IPS-18a (cell line): ENCODE data around the gene MYH2.

Experiments
- H3K27ac ChIP-seq: one replicate; pipeline ENCODE4 v1.5.1; 2013; ENCODE audit warnings: low read length
- H3K27me3 ChIP-seq: one replicate; pipeline ENCODE4 v1.6.1; 2013; ENCODE audit warnings: mild to moderate bottlenecking, low read length; ENCODE audit not compliant: control insufficient read depth, insufficient read depth
- H3K36me3 ChIP-seq: one replicate; pipeline ENCODE4 v1.6.1; 2013; ENCODE audit warnings: low read depth, low read length; ENCODE audit not compliant: control insufficient read depth
- H3K4me1 ChIP-seq: one replicate; pipeline ENCODE4 v1.6.1; 2013; ENCODE audit warnings: low read depth, low read length; ENCODE audit not compliant: control insufficient read depth
- H3K4me3 ChIP-seq: one replicate; pipeline ENCODE4 v1.5.1; 2013; ENCODE audit warnings: low read length
- H3K9ac ChIP-seq: one replicate; pipeline ENCODE4 v1.6.1; 2013; ENCODE audit warnings: mild to moderate bottlenecking, low read length, moderate library complexity
- H3K9me3 ChIP-seq: one replicate; pipeline ENCODE4 v1.6.1; 2013; ENCODE audit warnings: low read depth, low read length; ENCODE audit not compliant: control insufficient read depth

The MYH2 gene

GRCh38 chr17:10513299-10514067 lies 36.0 kb downstream of the MYH2 start:
- Histone ChIP-seq H3K27me3 (no peaks in the 10 kb centered on the region), H3K4me3 (no peak overlapping the region), H3K9ac (no peak overlapping the region), H3K4me1 (no peaks in the 10 kb centered on the region), H3K27ac (no peak overlapping the region), H3K36me3 (no peaks in the 10 kb centered on the region), H3K9me3 (no peaks in the 10 kb centered on the region)

GRCh38 chr17:10512856-10513255 lies 36.6 kb downstream of the MYH2 start:
- Histone ChIP-seq H3K4me3 (no peak overlapping the region), H3K9me3 (no peaks in the 10 kb centered on the region), H3K27ac (no peak overlapping the region), H3K4me1 (no peaks in the 10 kb centered on the region), H3K36me3 (no peaks in the 10 kb centered on the region), H3K27me3 (no peaks in the 10 kb centered on the region), H3K9ac (no peak overlapping the region)

- H3K9me3 ChIP-seq, result no peaks in the 10 kb centered on the region
These were observed 49.5 kb downstream of the MYH2 start for GRCh38 chr17:10499950-10500349.

GRCh38 chr17:10492004-10492403 lies 57.5 kb downstream of the MYH2 start:
- Histone ChIP-seq H3K27ac (no peak overlapping the region), H3K4me3 (no peak overlapping the region), H3K36me3 (no peaks in the 10 kb centered on the region), H3K4me1 (no peaks in the 10 kb centered on the region), H3K27me3 (no peaks in the 10 kb centered on the region), H3K9me3 (peaks cover 4% of the 10 kb centered on the region), H3K9ac (no peak overlapping the region)

More at GRCh38 chr17:10499950-10500349, 49.5 kb downstream of the MYH2 start:
- no peak overlapping the region for H3K9ac ChIP-seq
- no peak overlapping the region for H3K27ac ChIP-seq
- no peaks in the 10 kb centered on the region for H3K36me3 ChIP-seq
- no peaks in the 10 kb centered on the region for H3K27me3 ChIP-seq
- no peak overlapping the region for H3K4me3 ChIP-seq
- H3K4me1 ChIP-seq, result peaks cover 12% of the 10 kb centered on the region

- H3K9me3 ChIP-seq, result peaks cover 13% of the 10 kb centered on the region
- no peak overlapping the region for H3K27ac ChIP-seq
- H3K36me3 ChIP-seq, result no peaks in the 10 kb centered on the region
- H3K4me1 ChIP-seq, result no peaks in the 10 kb centered on the region
- no peaks in the 10 kb centered on the region for H3K27me3 ChIP-seq
- H3K4me3 ChIP-seq, result no peak overlapping the region
- H3K9ac ChIP-seq, result no peak overlapping the region
These were observed 67.2 kb downstream of the MYH2 start for GRCh38 chr17:10482252-10482651.

GRCh38 chr17:10477701-10478100 lies 71.8 kb downstream of the MYH2 start:
- no peaks in the 10 kb centered on the region for H3K9me3 ChIP-seq
- no peak overlapping the region for H3K27ac ChIP-seq
- no peaks in the 10 kb centered on the region for H3K4me1 ChIP-seq
- H3K27me3 ChIP-seq, result no peaks in the 10 kb centered on the region
- no peak overlapping the region for H3K9ac ChIP-seq
- H3K36me3 ChIP-seq, result no peaks in the 10 kb centered on the region
- no peak overlapping the region for H3K4me3 ChIP-seq

- no peaks in the 10 kb centered on the region for H3K27me3 ChIP-seq
- H3K9me3 ChIP-seq, result no peaks in the 10 kb centered on the region
- no peak overlapping the region for H3K9ac ChIP-seq
- H3K36me3 ChIP-seq, result no peaks in the 10 kb centered on the region
- H3K4me1 ChIP-seq, result no peaks in the 10 kb centered on the region
- H3K4me3 ChIP-seq, result no peak overlapping the region
- H3K27ac ChIP-seq, result no peak overlapping the region
These were observed 74.9 kb downstream of the MYH2 start for GRCh38 chr17:10474536-10474935.

- H3K9me3 ChIP-seq, result no peaks in the 10 kb centered on the region
- H3K4me1 ChIP-seq, result no peaks in the 10 kb centered on the region
- no peak overlapping the region for H3K4me3 ChIP-seq
- H3K27me3 ChIP-seq, result no peaks in the 10 kb centered on the region
- H3K9ac ChIP-seq, result no peak overlapping the region
- H3K27ac ChIP-seq, result no peak overlapping the region
- no peaks in the 10 kb centered on the region for H3K36me3 ChIP-seq
These were observed 77.6 kb downstream of the MYH2 start for GRCh38 chr17:10471858-10472257.
